HG03342 (cell line): ENCODE measurements around the gene NFATC3.
"Not testable (repeated sequence)": the region's sequence is repeated elsewhere in the genome, so short reads cannot be mapped to it uniquely, and the experiment has no call there.

Source experiments
- ATAC-seq: cut with Tn5 transposase; IDR thresholded peaks from one replicate; pipeline ENCODE4 v1.9.1; 2021; ENCODE audit warnings: mild to moderate bottlenecking, moderate library complexity; ENCODE audit not compliant: unreplicated experiment

Gene NFATC3

GRCh38 chr16:68088130-68088972 is 3.2 kb downstream of the NFATC3 start:
- ATAC-seq = no peak

DNA sequence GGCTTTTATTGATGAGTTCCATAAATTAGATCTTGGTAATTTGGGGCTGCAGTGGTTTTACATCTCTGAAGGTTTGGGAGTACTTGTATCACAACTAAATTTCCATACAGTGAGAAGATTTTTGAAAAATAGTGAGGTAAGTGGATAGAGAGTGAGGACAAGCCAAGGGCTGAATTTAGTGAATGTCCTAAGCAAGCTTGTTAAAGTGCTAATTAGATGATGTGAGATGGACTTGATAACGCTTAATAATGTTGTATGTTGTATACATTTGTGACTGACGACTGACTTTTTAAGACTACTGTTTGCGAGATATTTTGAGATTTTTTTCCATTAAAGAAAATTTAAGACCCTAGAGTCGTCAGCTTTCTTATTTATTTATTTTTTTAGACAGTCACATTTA is 3.9 kb downstream of the NFATC3 start:
- ATAC-seq = no peak

GRCh38 chr16:68090130-68090529 is 5.0 kb downstream of the NFATC3 start:
- ATAC-seq = no peak

DNA sequence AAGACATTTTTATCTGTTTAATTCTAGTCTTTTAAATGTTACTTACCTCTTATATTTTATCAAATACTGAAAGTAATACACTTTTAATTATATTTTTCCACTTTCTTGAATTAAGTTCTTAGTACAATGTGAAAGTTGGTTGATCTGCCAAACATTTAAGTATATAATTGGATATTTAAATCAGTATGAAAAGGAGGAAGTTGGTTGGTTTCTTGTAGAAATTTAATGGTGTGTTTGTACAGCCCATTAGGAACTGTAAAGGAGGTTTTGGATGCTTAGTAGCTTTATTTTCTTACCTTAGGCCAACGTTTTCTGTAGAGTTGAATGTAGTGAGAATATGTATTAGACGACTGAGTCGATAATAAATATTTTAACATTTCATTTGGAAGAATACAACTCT is 5.4 kb downstream of the NFATC3 start:
- ATAC-seq = no peak

- ATAC-seq = no peak
Measured at GRCh38 chr16:68091380-68092261, 6.5 kb downstream of the NFATC3 start.

DNA sequence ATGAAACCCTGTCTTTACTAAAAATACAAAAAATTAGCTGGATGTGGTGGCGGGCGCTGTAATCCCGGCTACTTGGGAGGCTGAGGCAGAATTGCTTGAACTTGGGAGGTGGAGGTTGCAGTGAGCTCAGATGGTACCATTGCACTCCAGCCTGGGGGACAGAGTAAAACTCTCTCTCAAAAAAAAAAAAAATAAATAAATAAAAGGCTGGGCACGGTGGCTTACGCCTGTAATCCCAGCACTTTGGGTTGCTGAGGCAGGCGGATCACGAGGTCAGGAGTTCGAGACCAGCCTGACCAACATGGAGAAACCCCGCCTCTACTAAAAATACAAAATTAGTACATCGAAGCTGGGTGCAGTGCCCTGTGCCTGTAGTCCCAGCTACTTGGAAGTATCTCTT is 7.1 kb downstream of the NFATC3 start:
- not testable (repeated sequence) for ATAC-seq

- no peak for ATAC-seq
Measured at GRCh38 chr16:68093816-68094613, 8.8 kb downstream of the NFATC3 start.

- no peak for ATAC-seq
Measured at GRCh38 chr16:68094614-68094934, 9.4 kb downstream of the NFATC3 start.

DNA sequence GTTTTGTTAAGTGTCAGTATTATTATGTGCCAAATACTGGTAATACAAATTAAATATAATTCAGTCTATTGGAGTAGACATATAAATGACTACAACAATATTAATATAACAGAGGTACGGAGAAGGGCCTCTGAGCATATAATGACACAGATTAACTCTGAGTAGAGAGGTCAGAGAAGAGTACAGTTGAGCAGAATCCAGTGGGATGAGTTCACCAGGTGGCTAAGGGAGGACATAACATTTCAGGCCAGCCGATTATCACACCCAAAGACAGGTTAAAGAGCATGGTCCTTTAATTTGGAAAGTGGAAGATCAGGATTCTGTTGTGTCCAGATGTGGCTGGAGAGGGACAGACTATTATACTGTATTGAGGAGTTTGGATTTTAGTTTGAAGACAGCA is 11.3 kb downstream of the NFATC3 start:
- ATAC-seq = no peak

- ATAC-seq = no peak
Measured at GRCh38 chr16:68097088-68097487, 11.9 kb downstream of the NFATC3 start.

DNA sequence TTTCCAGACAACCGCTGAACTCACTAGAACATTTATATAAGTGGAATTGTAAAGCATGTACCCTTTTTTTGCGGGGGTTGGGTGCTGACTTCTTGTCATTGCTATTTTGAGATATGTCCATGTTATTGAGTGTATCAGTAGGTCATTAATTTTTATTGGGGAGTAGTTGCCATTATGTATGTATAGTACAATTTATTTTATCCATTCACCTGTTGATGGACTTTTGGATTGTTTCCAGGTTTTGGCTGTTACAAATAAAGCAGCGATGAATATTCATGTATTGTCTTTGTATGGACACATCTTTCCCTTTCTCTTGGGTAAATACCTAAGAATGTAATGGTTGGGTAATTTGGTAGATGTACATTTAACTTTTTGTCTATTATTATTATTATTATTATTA is 12.7 kb downstream of the NFATC3 start:
- ATAC-seq = no peak

GRCh38 chr16:68100488-68100887 is 15.3 kb downstream of the NFATC3 start:
- no peak for ATAC-seq

DNA sequence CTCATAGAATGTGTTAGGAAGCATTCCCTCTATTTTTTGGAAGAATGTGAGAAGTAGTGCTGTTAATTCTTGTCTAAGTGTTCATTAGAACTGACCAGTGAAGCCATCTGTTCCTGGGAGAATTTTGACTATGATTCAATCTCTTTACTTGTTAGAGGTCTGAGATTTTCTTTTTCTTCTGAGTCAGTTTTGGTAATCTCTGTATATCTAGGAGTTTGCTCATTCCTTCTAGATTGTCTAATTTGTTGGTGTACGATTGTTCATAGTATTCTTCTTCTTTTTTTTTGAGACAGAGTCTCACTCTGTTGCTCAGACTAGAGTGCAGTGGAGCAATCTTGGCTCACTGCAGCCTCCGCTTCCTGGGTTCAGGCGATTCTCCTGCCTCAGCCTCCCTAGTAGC is 20.4 kb downstream of the NFATC3 start:
- ATAC-seq = no peak

DNA sequence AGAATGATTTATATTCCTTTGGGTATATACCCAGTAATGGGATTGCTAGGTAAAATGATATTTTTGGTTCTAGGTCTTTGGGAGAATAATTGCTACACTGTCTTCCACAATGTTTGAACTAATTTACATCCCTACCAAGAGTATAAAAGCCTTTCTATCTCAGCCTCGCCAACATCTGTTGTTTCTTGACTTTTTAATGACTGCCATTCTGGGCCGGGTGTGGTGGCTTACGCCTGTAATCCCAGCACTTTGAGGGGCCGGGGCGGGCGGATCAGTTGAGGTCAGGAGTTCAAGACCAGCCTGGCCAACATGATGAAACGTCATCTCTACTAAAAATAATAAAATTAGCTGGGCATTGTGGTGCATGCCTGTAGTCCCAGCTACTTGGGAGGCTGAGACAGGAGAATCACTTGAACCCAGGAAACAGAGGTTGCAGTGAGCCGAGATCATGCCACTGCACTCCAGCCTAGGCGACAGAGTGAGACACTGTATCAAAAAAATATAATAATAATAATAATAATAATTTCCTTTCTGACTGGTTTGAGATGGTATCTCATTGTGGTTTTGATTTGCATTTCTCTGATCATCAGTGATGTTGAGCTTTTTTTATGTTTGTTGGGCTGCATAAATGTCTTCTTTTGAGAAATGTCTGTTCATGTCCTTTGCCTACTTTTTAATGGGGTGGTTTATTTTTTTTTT is 22.2 kb downstream of the NFATC3 start:
- ATAC-seq = not testable (repeated sequence)

- not testable (repeated sequence) for ATAC-seq
Measured at GRCh38 chr16:68109156-68109555, 24.0 kb downstream of the NFATC3 start.

- not testable (repeated sequence) for ATAC-seq
Measured at GRCh38 chr16:68110611-68111010, 25.4 kb downstream of the NFATC3 start.

GRCh38 chr16:68111379-68111778 is 26.2 kb downstream of the NFATC3 start:
- no peak for ATAC-seq

DNA sequence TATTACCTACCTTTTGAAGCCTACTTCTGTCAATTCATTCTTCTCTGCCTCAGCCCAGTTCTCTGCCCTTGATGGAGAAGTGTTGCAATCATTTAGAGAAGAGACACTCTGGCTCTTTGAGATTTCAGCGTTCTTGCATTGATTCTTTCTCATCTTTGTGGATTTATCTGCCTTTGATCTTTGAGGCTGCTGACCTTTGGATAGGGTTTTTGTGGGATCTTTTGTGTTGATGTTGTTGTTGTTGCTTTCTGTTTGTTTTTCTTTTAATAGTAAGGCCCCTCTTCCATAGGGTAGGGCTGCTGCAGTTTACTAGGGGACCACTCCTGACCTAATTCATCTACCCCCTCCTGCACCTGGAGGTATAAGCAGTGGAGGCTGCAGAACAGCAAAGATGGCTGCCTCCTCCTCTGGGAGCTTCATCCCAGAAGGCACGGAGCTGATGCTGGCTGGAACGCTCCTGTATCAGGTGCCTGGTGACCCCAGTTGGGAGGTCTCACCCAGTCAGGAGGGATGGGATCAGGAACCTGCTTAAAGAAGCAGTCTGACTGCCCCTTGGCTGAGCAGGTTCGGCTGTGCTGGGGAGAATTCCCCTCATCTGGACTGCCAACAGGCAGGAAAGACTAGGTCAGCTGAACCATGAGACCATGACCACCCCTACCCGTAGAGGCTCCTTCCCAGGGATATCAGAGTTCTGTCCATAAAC is 28.0 kb downstream of the NFATC3 start:
- no peak for ATAC-seq

DNA sequence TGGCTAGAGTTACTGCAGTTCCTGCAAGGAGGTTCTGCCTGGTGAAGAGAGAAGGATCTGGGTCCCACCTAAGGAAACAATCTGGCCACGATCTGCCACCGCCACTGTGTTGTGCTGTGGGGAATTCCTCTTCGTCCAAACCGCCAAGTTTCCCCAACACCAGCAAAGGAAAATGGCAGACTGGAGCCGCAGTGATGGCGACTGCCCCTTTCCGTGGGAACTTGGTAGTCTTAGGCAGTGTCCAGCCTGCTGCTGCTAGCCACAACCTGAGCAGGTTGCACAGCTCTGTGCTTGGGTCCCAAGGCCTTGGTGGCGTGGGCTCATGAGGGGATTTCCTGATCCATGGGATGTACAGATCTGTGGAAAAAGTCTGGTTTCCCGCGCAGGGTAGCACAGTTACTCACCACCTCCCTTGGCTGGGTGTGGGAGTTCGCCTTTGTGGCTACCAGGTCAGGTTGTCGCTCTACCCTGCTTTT is 28.6 kb downstream of the NFATC3 start:
- ATAC-seq = no peak

- not testable (repeated sequence) for ATAC-seq
Measured at GRCh38 chr16:68114939-68115338, 29.8 kb downstream of the NFATC3 start.
